Measurements from ENCODE around the gene FMN2.

The FMN2 gene

DNA sequence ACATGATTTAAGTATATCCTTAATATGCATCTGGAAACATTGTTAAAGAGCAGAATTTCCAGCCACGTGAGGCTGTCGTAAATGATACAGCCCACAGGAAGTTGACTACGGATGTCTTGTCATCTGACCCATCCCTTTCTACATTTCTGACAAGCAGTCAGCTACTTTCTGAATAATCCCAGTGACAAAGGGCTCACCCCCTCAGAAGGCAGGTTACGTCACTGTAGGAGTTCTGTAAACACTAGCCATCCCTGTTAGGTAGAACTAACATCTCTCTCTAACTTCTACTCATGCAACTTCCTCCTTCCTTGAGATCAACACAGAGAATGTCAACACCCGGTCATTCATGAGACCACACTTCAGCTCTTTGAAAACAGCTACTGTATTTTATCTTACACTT lies 261.1 kb downstream of the FMN2 start:
- Histone ChIP-seq H3K9ac (no peak overlapping the region), H3K79me2 (no peaks in the 10 kb centered on the region), H3K9me3 (ENCODE audit: control insufficient read depth, low read length) (no peaks in the 10 kb centered on the region), H3K27me3 (ENCODE audit: control insufficient read depth, insufficient read depth, low read length) (no peaks in the 10 kb centered on the region), H3K4me3 (ENCODE audit: low read depth, low read length) (no peak overlapping the region), H3K36me3 (ENCODE audit: control insufficient read depth, insufficient read depth, low read length) (no peaks in the 10 kb centered on the region), H3K27ac (no peak overlapping the region), H2AFZ (no peak overlapping the region), H3K4me2 (ENCODE audit: low read length) (no peak overlapping the region), H3K4me1 (peaks cover 2% of the 10 kb centered on the region)
- TF ChIP-seq, protein P1, sequence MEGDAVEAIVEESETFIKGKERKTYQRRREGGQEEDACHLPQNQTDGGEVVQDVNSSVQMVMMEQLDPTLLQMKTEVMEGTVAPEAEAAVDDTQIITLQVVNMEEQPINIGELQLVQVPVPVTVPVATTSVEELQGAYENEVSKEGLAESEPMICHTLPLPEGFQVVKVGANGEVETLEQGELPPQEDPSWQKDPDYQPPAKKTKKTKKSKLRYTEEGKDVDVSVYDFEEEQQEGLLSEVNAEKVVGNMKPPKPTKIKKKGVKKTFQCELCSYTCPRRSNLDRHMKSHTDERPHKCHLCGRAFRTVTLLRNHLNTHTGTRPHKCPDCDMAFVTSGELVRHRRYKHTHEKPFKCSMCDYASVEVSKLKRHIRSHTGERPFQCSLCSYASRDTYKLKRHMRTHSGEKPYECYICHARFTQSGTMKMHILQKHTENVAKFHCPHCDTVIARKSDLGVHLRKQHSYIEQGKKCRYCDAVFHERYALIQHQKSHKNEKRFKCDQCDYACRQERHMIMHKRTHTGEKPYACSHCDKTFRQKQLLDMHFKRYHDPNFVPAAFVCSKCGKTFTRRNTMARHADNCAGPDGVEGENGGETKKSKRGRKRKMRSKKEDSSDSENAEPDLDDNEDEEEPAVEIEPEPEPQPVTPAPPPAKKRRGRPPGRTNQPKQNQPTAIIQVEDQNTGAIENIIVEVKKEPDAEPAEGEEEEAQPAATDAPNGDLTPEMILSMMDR (IDR thresholded peaks at IDR 0.05) = no peak

DNA sequence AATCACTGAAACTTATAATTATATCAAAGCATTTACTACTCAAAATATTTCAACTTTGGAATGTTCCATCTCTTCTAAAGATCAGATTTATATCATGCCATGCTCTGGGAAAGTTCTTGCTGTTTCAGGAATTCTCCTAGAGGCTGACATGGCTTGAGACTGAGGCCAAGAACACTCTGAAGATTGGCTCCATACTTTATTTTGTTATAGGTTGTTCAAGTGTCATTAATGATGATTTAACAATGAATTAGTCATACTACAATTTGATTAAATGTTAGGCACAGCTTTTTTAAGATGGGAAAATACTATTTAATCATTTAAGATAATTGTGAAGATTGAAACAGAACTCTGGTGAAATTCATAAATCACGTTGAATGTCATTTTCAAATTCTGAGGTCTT lies 264.9 kb downstream of the FMN2 start:
- Histone ChIP-seq H3K4me3 (ENCODE audit: low read depth, low read length) (no peak overlapping the region), H3K79me2 (no peaks in the 10 kb centered on the region), H3K27ac (no peak overlapping the region), H3K9me3 (ENCODE audit: control insufficient read depth, low read length) (no peaks in the 10 kb centered on the region), H3K27me3 (ENCODE audit: control insufficient read depth, insufficient read depth, low read length) (no peaks in the 10 kb centered on the region), H3K9ac (no peak overlapping the region), H3K4me2 (ENCODE audit: low read length) (no peak overlapping the region), H2AFZ (no peak overlapping the region), H3K36me3 (ENCODE audit: control insufficient read depth, insufficient read depth, low read length) (no peaks in the 10 kb centered on the region), H3K4me1 (peaks cover 2% of the 10 kb centered on the region)
- TF ChIP-seq, protein P1 (IDR thresholded peaks at IDR 0.05) = no peak

DNA sequence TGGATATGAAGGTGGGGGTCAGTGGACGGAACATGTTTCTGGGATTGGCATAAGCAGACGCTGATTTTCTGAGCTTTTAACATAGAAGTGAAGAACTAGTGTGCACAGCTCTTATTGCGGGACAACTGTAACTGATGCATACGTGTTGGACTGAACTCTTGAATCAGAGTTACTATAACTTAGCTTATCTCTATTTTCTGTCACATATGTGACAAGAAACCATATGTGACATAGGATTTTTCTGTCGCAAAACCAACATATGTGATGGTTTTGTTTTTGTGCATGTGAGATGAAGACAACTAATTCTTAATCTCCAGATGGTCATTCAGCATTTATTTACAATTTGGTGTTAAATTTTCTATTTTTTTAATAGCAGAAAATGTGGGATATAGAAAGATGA lies 270.4 kb downstream of the FMN2 start:
- no peak overlapping the region for H3K9ac ChIP-seq
- TF ChIP-seq, protein P1 (IDR thresholded peaks at IDR 0.05) = no peak
- no peak overlapping the region for H3K27ac ChIP-seq
- H3K4me3 ChIP-seq (ENCODE audit: low read depth, low read length) = no peak overlapping the region
- H3K27me3 ChIP-seq (ENCODE audit: control insufficient read depth, insufficient read depth, low read length) = no peaks in the 10 kb centered on the region
- no peaks in the 10 kb centered on the region for H3K36me3 ChIP-seq (ENCODE audit: control insufficient read depth, insufficient read depth, low read length)
- H2AFZ ChIP-seq = no peak overlapping the region
- H3K79me2 ChIP-seq = no peaks in the 10 kb centered on the region
- H3K9me3 ChIP-seq (ENCODE audit: control insufficient read depth, low read length) = no peaks in the 10 kb centered on the region
- no peak overlapping the region for H3K4me2 ChIP-seq (ENCODE audit: low read length)
- no peaks in the 10 kb centered on the region for H3K4me1 ChIP-seq

DNA sequence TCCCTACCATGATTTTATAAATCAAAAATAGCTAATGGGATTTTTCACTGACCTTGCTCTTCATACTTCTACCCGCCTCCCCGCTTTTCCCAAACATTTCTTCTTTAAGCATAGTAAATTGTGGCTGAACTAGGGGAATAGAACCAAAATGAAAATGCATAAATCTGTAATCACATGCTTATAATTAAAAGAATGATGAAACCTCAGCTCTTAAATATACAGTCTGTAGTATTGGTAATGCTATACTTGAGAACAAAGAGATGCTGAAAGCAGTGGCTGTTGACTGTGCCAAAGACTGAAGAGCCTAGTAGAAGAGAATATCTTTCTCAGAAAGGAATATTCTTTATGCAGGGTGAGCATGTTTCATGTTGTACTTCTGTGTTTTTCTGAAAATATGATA lies 271.1 kb downstream of the FMN2 start:
- Histone ChIP-seq H3K9ac (no peak overlapping the region), H3K27me3 (ENCODE audit: control insufficient read depth, insufficient read depth, low read length) (no peaks in the 10 kb centered on the region), H3K4me1 (no peaks in the 10 kb centered on the region), H2AFZ (no peak overlapping the region), H3K27ac (no peak overlapping the region), H3K9me3 (ENCODE audit: control insufficient read depth, low read length) (no peaks in the 10 kb centered on the region), H3K79me2 (no peaks in the 10 kb centered on the region), H3K4me3 (ENCODE audit: low read depth, low read length) (no peak overlapping the region), H3K36me3 (ENCODE audit: control insufficient read depth, insufficient read depth, low read length) (no peaks in the 10 kb centered on the region), H3K4me2 (ENCODE audit: low read length) (no peak overlapping the region)
- TF ChIP-seq, protein P1 (IDR thresholded peaks at IDR 0.05) = no peak

DNA sequence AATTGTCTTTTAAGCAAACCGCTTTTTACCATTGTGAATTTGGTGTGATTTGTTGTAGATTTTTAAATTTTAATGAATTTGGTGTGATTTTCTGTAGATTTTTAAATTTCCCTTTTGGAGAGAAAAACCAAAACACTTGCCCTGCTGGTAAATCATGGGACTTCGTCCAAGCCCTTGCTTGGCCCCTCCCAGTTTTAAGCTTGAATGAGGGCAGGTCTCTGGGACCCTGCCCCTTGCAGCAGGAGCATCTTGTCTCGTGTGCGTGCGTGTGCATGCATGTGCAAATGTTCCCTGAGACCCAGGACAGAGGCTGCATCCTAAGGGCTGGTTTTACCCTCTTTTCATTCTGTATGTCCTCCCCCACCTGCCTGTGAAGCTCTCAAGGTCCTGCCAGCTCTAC lies 271.6 kb downstream of the FMN2 start:
- Histone ChIP-seq H2AFZ (no peak overlapping the region), H3K27me3 (ENCODE audit: control insufficient read depth, insufficient read depth, low read length) (no peaks in the 10 kb centered on the region), H3K27ac (no peak overlapping the region), H3K36me3 (ENCODE audit: control insufficient read depth, insufficient read depth, low read length) (no peaks in the 10 kb centered on the region), H3K9ac (no peak overlapping the region), H3K4me1 (no peaks in the 10 kb centered on the region), H3K9me3 (ENCODE audit: control insufficient read depth, low read length) (no peaks in the 10 kb centered on the region), H3K79me2 (no peaks in the 10 kb centered on the region), H3K4me2 (ENCODE audit: low read length) (no peak overlapping the region), H3K4me3 (ENCODE audit: low read depth, low read length) (no peak overlapping the region)
- TF ChIP-seq, protein P1 (IDR thresholded peaks at IDR 0.05) = no peak
